ENCODE measurements around the gene MAP1S. TPM values are rescaled to one million over a fixed set of nuclear protein-coding genes. Genes with fewer than 3 reads are reported as not detected.

MAP1S gene
- total RNA-seq, 2 experiments from 2014 or later: 59.1 to 69.5 TPM

GRCh38 chr19:17752865-17753639, 33.8 kb downstream of the MAP1S start:
- ChIA-PET POLR2A (interaction anchor here (0.7 kb wide), 1 partner anchor 100 kb away, joined by 5 read pairs; no protein-coding TSS in a partner anchor), CTCF (interaction anchor here (0.9 to 2.0 kb wide), 4 partner anchors 10 to 106 kb away, joined by 3 to 5 read pairs (median 4); partner anchors contain the start of gene RPL18A)

- POLR2A ChIA-PET: no interaction called here
- CTCF ChIA-PET: interaction anchor here (0.6 to 1.5 kb wide), 4 partner anchors 12 to 148 kb away, joined by 3 to 5 read pairs (median 4); no protein-coding TSS in a partner anchor
Measured at GRCh38 chr19:17753976-17754375, 34.7 kb downstream of the MAP1S start.

GRCh38 chr19:17754634-17755442, 35.6 kb downstream of the MAP1S start:
- POLR2A ChIA-PET: interaction anchor here (0.5 kb wide), 1 partner anchor 18 kb away, joined by 7 read pairs; no protein-coding TSS in a partner anchor
- CTCF ChIA-PET: interaction anchor here (0.6 to 1.5 kb wide), 3 partner anchors 13 to 52 kb away, joined by 3 to 5 read pairs (median 5); no protein-coding TSS in a partner anchor

- POLR2A ChIA-PET: no interaction called here
- CTCF ChIA-PET: interaction anchor here (1.4 kb wide), 1 partner anchor 39 kb away, joined by 5 read pairs; no protein-coding TSS in a partner anchor
Measured at GRCh38 chr19:17755443-17755890, 36.2 kb downstream of the MAP1S start.

- CTCF ChIA-PET: no interaction called here
- POLR2A ChIA-PET: interaction anchor here (1.0 kb wide), 1 partner anchor 103 kb away, joined by 6 read pairs; no protein-coding TSS in a partner anchor
Measured at GRCh38 chr19:17755977-17756670, 36.8 kb downstream of the MAP1S start.

GRCh38 chr19:17757125-17757524, 37.8 kb downstream of the MAP1S start:
- ChIA-PET CTCF (interaction anchor here (0.7 kb wide), 2 partner anchors 12 to 1265 kb away, joined by 3 to 4 read pairs; no protein-coding TSS in a partner anchor), POLR2A (interaction anchor here (1.0 kb wide), 1 partner anchor 102 kb away, joined by 6 read pairs; no protein-coding TSS in a partner anchor)

- CTCF ChIA-PET: no interaction called here
- POLR2A ChIA-PET: interaction anchor here (0.6 kb wide), 1 partner anchor 308 kb away, joined by 13 read pairs; no protein-coding TSS in a partner anchor
Measured at GRCh38 chr19:17758515-17758914, 39.2 kb downstream of the MAP1S start.

GRCh38 chr19:17761148-17761547, 41.9 kb downstream of the MAP1S start:
- POLR2A ChIA-PET: no interaction called here
- CTCF ChIA-PET: no interaction called here

- POLR2A ChIA-PET: interaction anchor here (0.6 kb wide), 1 partner anchor 369 kb away, joined by 12 read pairs; no protein-coding TSS in a partner anchor
- CTCF ChIA-PET: interaction anchor here (0.5 to 0.6 kb wide), 2 partner anchors 18 to 146 kb away, joined by 3 to 4 read pairs; no protein-coding TSS in a partner anchor
Measured at GRCh38 chr19:17762505-17763229, 43.4 kb downstream of the MAP1S start.

GRCh38 chr19:17764348-17764747, 45.1 kb downstream of the MAP1S start:
- CTCF ChIA-PET: interaction anchor here (0.8 to 1.4 kb wide), 2 partner anchors 10 to 20 kb away, joined by 3 read pairs; no protein-coding TSS in a partner anchor
- POLR2A ChIA-PET: interaction anchor here (0.7 kb wide), 1 partner anchor 216 kb away, joined by 4 read pairs; no protein-coding TSS in a partner anchor

GRCh38 chr19:17765069-17765618, 45.9 kb downstream of the MAP1S start:
- CTCF ChIA-PET: interaction anchor here (0.6 to 1.4 kb wide), 2 partner anchors 19 to 22 kb away, joined by 3 read pairs; no protein-coding TSS in a partner anchor
- POLR2A ChIA-PET: interaction anchor here (0.7 kb wide), 1 partner anchor 217 kb away, joined by 4 read pairs; no protein-coding TSS in a partner anchor

- CTCF ChIA-PET: interaction anchor here (0.6 to 1.8 kb wide), 4 partner anchors 18 to 87 kb away, joined by 3 to 10 read pairs (median 4); partner anchors contain the start of gene B3GNT3
Measured at GRCh38 chr19:17766543-17767131, 47.4 kb downstream of the MAP1S start.

GRCh38 chr19:17767559-17767958, 48.3 kb downstream of the MAP1S start:
- ChIA-PET CTCF (no interaction called here), POLR2A (no interaction called here)

More at GRCh38 chr19:17766543-17767131, 47.4 kb downstream of the MAP1S start:
- POLR2A ChIA-PET: interaction anchor here (0.6 kb wide), 2 partner anchors 48 to 78 kb away, joined by 3 to 4 read pairs; partner anchors contain the start of gene MAP1S

GRCh38 chr19:17770613-17771012, 51.3 kb downstream of the MAP1S start:
- CTCF ChIA-PET: no interaction called here
- POLR2A ChIA-PET: no interaction called here

- POLR2A ChIA-PET: no interaction called here
- CTCF ChIA-PET: interaction anchor here (0.6 kb wide), 1 partner anchor 76 kb away, joined by 3 read pairs; no protein-coding TSS in a partner anchor
Measured at GRCh38 chr19:17772172-17772571, 52.9 kb downstream of the MAP1S start.

GRCh38 chr19:17775245-17775927, 56.1 kb downstream of the MAP1S start:
- CTCF ChIA-PET: interaction anchor here (0.5 to 2.1 kb wide), 8 partner anchors 11 to 137 kb away, joined by 3 to 6 read pairs (median 3); partner anchors contain the start of gene FCHO1
- POLR2A ChIA-PET: no interaction called here
